ENCODE results near the gene PIP4K2C.

The PIP4K2C gene

DNA sequence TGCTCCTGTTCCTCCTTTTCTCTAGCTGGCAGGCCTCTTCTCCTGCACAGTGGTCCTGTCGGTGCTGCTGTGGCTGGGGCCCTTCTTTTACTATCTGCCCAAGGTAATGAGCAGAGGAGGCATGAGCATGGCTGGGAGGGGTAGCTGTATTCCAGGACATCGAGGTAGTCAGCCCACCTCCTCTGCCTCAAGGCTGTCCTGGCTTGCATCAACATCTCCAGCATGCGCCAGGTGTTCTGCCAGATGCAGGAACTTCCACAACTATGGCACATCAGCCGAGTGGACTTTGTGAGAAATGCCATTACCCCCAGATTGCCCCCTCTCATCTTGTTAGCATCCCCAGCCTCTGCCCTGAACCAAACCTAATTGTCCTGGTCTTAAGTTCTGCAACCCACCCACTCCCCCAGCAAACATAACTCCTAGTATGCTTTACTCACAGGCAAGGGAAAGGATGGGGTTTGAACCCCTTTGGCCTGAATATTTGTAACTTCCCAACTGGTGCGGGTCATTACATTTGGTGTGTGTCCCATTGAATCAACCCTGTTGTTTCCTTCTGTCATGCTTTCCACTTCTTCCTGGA is 32.9 kb downstream of the PIP4K2C start:
- Histone ChIP-seq H3K27ac (replicated peaks) (no peak overlapping the region), H3K4me3 (replicated peaks; ENCODE audit: insufficient read depth, low read length) (no peak overlapping the region), H3K27me3 (ENCODE audit: insufficient read depth, poor library complexity, severe bottlenecking) (peaks cover 76% of the 10 kb centered on the region)
- TF ChIP-seq GABPA (IDR thresholded peaks at IDR 0.05; ENCODE audit: low read depth) (no peak), POLR2AphosphoS5 (IDR thresholded peaks at IDR 0.05; ENCODE audit: low read depth) (no peak), SPI1 (IDR thresholded peaks at IDR 0.05; ENCODE audit: borderline replicate concordance, low read depth) (no peak)
- TF ChIP-seq, protein P1, sequence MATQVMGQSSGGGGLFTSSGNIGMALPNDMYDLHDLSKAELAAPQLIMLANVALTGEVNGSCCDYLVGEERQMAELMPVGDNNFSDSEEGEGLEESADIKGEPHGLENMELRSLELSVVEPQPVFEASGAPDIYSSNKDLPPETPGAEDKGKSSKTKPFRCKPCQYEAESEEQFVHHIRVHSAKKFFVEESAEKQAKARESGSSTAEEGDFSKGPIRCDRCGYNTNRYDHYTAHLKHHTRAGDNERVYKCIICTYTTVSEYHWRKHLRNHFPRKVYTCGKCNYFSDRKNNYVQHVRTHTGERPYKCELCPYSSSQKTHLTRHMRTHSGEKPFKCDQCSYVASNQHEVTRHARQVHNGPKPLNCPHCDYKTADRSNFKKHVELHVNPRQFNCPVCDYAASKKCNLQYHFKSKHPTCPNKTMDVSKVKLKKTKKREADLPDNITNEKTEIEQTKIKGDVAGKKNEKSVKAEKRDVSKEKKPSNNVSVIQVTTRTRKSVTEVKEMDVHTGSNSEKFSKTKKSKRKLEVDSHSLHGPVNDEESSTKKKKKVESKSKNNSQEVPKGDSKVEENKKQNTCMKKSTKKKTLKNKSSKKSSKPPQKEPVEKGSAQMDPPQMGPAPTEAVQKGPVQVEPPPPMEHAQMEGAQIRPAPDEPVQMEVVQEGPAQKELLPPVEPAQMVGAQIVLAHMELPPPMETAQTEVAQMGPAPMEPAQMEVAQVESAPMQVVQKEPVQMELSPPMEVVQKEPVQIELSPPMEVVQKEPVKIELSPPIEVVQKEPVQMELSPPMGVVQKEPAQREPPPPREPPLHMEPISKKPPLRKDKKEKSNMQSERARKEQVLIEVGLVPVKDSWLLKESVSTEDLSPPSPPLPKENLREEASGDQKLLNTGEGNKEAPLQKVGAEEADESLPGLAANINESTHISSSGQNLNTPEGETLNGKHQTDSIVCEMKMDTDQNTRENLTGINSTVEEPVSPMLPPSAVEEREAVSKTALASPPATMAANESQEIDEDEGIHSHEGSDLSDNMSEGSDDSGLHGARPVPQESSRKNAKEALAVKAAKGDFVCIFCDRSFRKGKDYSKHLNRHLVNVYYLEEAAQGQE (IDR thresholded peaks at IDR 0.05; ENCODE audit: insufficient replicate concordance, low read depth), result no peak
- TF ChIP-seq, protein P2, sequence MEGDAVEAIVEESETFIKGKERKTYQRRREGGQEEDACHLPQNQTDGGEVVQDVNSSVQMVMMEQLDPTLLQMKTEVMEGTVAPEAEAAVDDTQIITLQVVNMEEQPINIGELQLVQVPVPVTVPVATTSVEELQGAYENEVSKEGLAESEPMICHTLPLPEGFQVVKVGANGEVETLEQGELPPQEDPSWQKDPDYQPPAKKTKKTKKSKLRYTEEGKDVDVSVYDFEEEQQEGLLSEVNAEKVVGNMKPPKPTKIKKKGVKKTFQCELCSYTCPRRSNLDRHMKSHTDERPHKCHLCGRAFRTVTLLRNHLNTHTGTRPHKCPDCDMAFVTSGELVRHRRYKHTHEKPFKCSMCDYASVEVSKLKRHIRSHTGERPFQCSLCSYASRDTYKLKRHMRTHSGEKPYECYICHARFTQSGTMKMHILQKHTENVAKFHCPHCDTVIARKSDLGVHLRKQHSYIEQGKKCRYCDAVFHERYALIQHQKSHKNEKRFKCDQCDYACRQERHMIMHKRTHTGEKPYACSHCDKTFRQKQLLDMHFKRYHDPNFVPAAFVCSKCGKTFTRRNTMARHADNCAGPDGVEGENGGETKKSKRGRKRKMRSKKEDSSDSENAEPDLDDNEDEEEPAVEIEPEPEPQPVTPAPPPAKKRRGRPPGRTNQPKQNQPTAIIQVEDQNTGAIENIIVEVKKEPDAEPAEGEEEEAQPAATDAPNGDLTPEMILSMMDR (IDR thresholded peaks at IDR 0.05; ENCODE audit: insufficient read depth, low read length), result no peak
- DNase-seq (ENCODE audit: low read depth in 1 of 2, low spot score in 1 of 2), result no peak

DNA sequence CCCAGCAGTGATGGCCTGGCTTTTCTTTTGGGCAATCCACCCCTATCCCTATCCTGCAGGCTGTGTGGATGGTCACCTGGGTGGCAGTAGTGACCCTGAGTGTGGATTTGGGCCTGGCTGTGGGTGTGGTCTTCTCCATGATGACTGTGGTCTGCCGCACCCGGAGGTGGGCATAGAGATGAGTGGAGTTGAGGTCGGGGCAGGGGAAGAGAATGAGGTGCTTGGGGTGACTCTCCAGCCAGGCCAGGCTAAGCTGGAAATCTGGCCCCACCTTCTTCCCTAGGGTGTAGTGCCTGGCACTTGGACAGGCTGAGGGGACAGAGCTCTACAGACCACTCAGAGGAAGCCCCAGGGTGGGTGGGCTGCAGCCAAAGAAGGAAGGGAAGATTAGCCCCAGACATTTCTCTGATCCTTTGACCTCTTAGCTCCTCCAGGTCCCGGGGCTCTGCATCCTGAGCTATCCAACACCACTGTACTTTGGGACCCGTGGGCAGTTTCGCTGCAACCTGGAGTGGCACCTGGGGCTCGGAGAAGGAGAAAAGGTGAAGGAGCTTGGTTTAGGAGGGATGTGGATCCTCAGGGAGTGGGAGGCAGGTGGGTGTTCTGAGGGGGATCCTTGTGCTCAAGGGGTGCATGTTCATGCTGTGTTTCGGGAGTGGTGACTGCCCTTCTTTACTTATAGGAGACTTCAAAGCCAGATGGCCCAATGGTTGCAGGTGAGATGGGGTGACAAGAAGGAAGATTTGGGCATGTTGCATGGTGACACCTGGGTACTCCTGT is 33.6 kb downstream of the PIP4K2C start:
- Histone ChIP-seq H3K27me3 (ENCODE audit: insufficient read depth, poor library complexity, severe bottlenecking) (peaks cover 73% of the 10 kb centered on the region), H3K27ac (replicated peaks) (no peak overlapping the region), H3K4me3 (replicated peaks; ENCODE audit: insufficient read depth, low read length) (no peak overlapping the region)
- TF ChIP-seq SPI1 (IDR thresholded peaks at IDR 0.05; ENCODE audit: borderline replicate concordance, low read depth), result no peak
- no peak for TF ChIP-seq POLR2AphosphoS5 (IDR thresholded peaks at IDR 0.05; ENCODE audit: low read depth)
- TF ChIP-seq, protein P1 (IDR thresholded peaks at IDR 0.05; ENCODE audit: insufficient replicate concordance, low read depth), result no peak
- no peak for TF ChIP-seq GABPA (IDR thresholded peaks at IDR 0.05; ENCODE audit: low read depth)
- TF ChIP-seq, protein P2 (IDR thresholded peaks at IDR 0.05; ENCODE audit: insufficient read depth, low read length), result no peak
- no peak for DNase-seq (ENCODE audit: low read depth in 1 of 2, low spot score in 1 of 2)

DNA sequence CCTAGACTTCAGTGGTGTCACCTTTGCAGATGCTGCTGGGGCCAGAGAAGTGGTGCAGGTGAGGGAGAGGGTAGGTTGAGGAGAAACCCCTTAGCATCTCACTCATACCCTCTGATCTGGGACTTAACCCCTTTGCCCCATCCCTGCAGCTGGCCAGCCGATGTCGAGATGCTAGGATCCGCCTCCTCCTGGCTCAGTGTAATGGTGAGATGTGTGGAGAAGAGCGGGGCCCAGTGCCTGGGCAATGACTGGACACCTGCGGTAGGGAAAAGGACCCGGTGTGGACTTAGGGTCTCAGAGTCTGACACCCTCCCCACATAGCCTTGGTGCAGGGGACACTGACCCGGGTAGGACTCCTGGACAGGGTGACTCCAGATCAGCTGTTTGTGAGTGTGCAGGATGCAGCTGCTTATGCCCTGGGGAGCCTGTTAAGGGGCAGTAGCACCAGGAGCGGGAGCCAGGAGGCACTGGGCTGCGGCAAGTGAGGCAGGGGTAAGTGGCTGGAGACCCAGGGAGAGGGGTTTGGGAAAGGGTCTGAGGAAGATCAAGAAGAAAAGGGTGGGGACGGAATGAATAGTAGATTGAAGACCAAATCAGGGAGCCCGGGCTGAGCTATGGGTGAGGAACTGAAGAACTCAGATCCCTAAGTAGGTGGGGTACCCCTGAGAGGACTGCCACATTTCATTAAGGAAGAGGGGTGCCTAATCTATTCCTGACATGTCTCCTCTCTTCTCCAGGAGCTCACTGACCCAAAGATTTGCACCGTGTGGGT is 34.5 kb downstream of the PIP4K2C start:
- TF ChIP-seq, protein P1 (IDR thresholded peaks at IDR 0.05; ENCODE audit: insufficient replicate concordance, low read depth), result no peak
- TF ChIP-seq SPI1 (IDR thresholded peaks at IDR 0.05; ENCODE audit: borderline replicate concordance, low read depth) (no peak), GABPA (IDR thresholded peaks at IDR 0.05; ENCODE audit: low read depth) (no peak), POLR2AphosphoS5 (IDR thresholded peaks at IDR 0.05; ENCODE audit: low read depth) (no peak)
- TF ChIP-seq, protein P2 (IDR thresholded peaks at IDR 0.05; ENCODE audit: insufficient read depth, low read length), result no peak
- Histone ChIP-seq H3K27me3 (ENCODE audit: insufficient read depth, poor library complexity, severe bottlenecking) (peaks cover 69% of the 10 kb centered on the region), H3K27ac (replicated peaks) (no peak overlapping the region), H3K4me3 (replicated peaks; ENCODE audit: insufficient read depth, low read length) (no peak overlapping the region)
- no peak for DNase-seq (ENCODE audit: low read depth in 1 of 2, low spot score in 1 of 2)
